H9 (cell line): ENCODE data around the gene ZNF70. TPM values are rescaled to one million over a fixed set of nuclear protein-coding genes. Genes with fewer than 3 reads are reported as not detected.

Experiments
- DNase-seq: peaks from one replicate; pipeline ENCODE4 v3.0.0-alpha.2; 2017
- H2AFZ ChIP-seq: one replicate; pipeline ENCODE4 v1.6.1; 2013; ENCODE audit warnings: mild to moderate bottlenecking, low read length, control low read depth, moderate library complexity
- H2AK5ac ChIP-seq: 2 replicates; pipeline ENCODE4 v1.6.1; 2013; ENCODE audit warnings: low read length, control low read depth, mixed read lengths; ENCODE audit not compliant: insufficient read length
- H2BK120ac ChIP-seq: one replicate; pipeline ENCODE4 v1.6.1; 2013; ENCODE audit warnings: low read depth, mild to moderate bottlenecking, low read length, control low read depth, inconsistent platforms; ENCODE audit not compliant: poor library complexity, severe bottlenecking
- H2BK12ac ChIP-seq: 2 replicates; pipeline ENCODE4 v1.6.1; 2013; ENCODE audit warnings: low read length, control low read depth, mixed read lengths, low read depth; ENCODE audit not compliant: insufficient read length
- H2BK15ac ChIP-seq: 2 replicates; pipeline ENCODE4 v1.6.1; 2013; ENCODE audit warnings: low read depth, low read length, control low read depth
- H2BK20ac ChIP-seq: one replicate; pipeline ENCODE4 v1.6.1; 2013; ENCODE audit warnings: low read depth, mild to moderate bottlenecking, low read length, control low read depth, inconsistent platforms; ENCODE audit not compliant: poor library complexity, severe bottlenecking
- H2BK5ac ChIP-seq: 2 replicates; pipeline ENCODE4 v1.6.1; 2013; ENCODE audit warnings: low read length, control low read depth, mixed read lengths; ENCODE audit not compliant: insufficient read length
- H3K14ac ChIP-seq: 2 replicates; pipeline ENCODE4 v1.6.1; 2013; ENCODE audit warnings: low read length, control low read depth; ENCODE audit not compliant: insufficient read depth
- H3K18ac ChIP-seq: 2 replicates; pipeline ENCODE4 v1.6.1; 2013; ENCODE audit warnings: low read depth, mild to moderate bottlenecking, mixed read lengths, low read length, control low read depth; ENCODE audit not compliant: insufficient read length
- H3K23ac ChIP-seq: 2 replicates; pipeline ENCODE4 v1.6.1; 2013; ENCODE audit warnings: low read length, control low read depth, mixed read lengths, low read depth; ENCODE audit not compliant: insufficient read length
- H3K23me2 ChIP-seq: 2 replicates; pipeline ENCODE4 v1.6.1; 2013; ENCODE audit warnings: low read depth, mild to moderate bottlenecking, mixed read lengths, low read length, control low read depth; ENCODE audit not compliant: insufficient read length, poor library complexity, severe bottlenecking
- H3K27ac ChIP-seq: 2 replicates; pipeline ENCODE4 v1.5.1; 2013; ENCODE audit warnings: low read length, control low read depth, mixed read lengths, low read depth; ENCODE audit not compliant: insufficient read length
- H3K27me3 ChIP-seq: 2 replicates; pipeline ENCODE4 v1.6.1; 2013; ENCODE audit warnings: low read length, control low read depth, inconsistent platforms; ENCODE audit not compliant: insufficient read depth
- H3K4ac ChIP-seq: 2 replicates; pipeline ENCODE4 v1.6.1; 2013; ENCODE audit warnings: low read depth, mild to moderate bottlenecking, control low read depth, inconsistent platforms, low read length, moderate library complexity
- H3K4me1 ChIP-seq: 2 replicates; pipeline ENCODE4 v1.6.1; 2013; ENCODE audit warnings: low read length, control low read depth, inconsistent platforms; ENCODE audit not compliant: insufficient read depth
- H3K4me2 ChIP-seq: 2 replicates; pipeline ENCODE4 v1.6.1; 2013; ENCODE audit warnings: low read length, control low read depth, mixed read lengths; ENCODE audit not compliant: insufficient read length, insufficient read depth
- H3K56ac ChIP-seq: 2 replicates; pipeline ENCODE4 v1.6.1; 2013; ENCODE audit warnings: low read depth, mild to moderate bottlenecking, mixed read lengths, low read length, control low read depth; ENCODE audit not compliant: insufficient read length
- H3K79me1 ChIP-seq: 2 replicates; pipeline ENCODE4 v1.6.1; 2013; ENCODE audit warnings: low read depth, mild to moderate bottlenecking, moderate library complexity, low read length, control low read depth, inconsistent platforms; ENCODE audit not compliant: insufficient read depth, poor library complexity, severe bottlenecking
- H3K79me2 ChIP-seq: 2 replicates; pipeline ENCODE4 v1.6.1; 2013; ENCODE audit warnings: low read length, control low read depth, inconsistent platforms; ENCODE audit not compliant: insufficient read depth
- H3K9ac ChIP-seq: 2 replicates; pipeline ENCODE4 v1.6.1; 2013; ENCODE audit warnings: low read length, control low read depth, mixed read lengths; ENCODE audit not compliant: insufficient read length; ENCODE audit errors: extremely low read depth
- H3K9me3 ChIP-seq: one replicate; pipeline ENCODE4 v1.6.1; 2013; ENCODE audit warnings: low read depth, low read length, inconsistent platforms; ENCODE audit not compliant: control insufficient read depth
- H3T11ph ChIP-seq: one replicate; pipeline ENCODE4 v1.6.1; 2013; ENCODE audit warnings: mild to moderate bottlenecking, low read length, control low read depth, inconsistent platforms
- H4K20me1 ChIP-seq: one replicate; pipeline ENCODE4 v1.6.1; 2013; ENCODE audit not compliant: control insufficient read depth, insufficient read length, insufficient read depth
- H4K5ac ChIP-seq: 2 replicates; pipeline ENCODE4 v1.6.1; 2013; ENCODE audit warnings: low read depth, mild to moderate bottlenecking, mixed read lengths, low read length, control low read depth; ENCODE audit not compliant: insufficient read length
- H4K8ac ChIP-seq: replicated peaks from 2 replicates; pipeline ENCODE4 v1.6.1; 2013; ENCODE audit warnings: low read length, control low read depth, mixed read lengths, low read depth; ENCODE audit not compliant: insufficient read length
- H4K91ac ChIP-seq: 2 replicates; pipeline ENCODE4 v1.6.1; 2013; ENCODE audit warnings: low read depth, mild to moderate bottlenecking, moderate library complexity, mixed read lengths, low read length, control low read depth; ENCODE audit not compliant: insufficient read length
- H3K27ac Mint-ChIP-seq, 3 experiments: 2 replicates in 2 of 3; 3 replicates in 1 of 3; pipeline ENCODE4 v1.8.0; 2020 to 2021; ENCODE audit warnings: mixed read lengths in 3 of 3, mild to moderate bottlenecking in 1 of 3, moderate library complexity in 1 of 3
- H3K27me3 Mint-ChIP-seq: 2 replicates; pipeline ENCODE4 v1.8.0; 2021; ENCODE audit warnings: low read depth, mild to moderate bottlenecking, moderate library complexity, mixed read lengths
- H3K36me3 Mint-ChIP-seq, 3 experiments: 2 replicates in 2 of 3; 3 replicates in 1 of 3; pipeline ENCODE4 v1.8.0; 2020 to 2021; ENCODE audit warnings: low read depth in 3 of 3, mixed read lengths in 3 of 3; ENCODE audit not compliant: insufficient read depth in 1 of 3
- H3K4me1 Mint-ChIP-seq, 2 experiments: 2 replicates each; pipeline ENCODE4 v1.8.0; 2020; ENCODE audit warnings: mixed read lengths in 2 of 2
- H3K4me3 Mint-ChIP-seq, 2 experiments: 2 replicates in 1 of 2; 3 replicates in 1 of 2; pipeline ENCODE4 v1.8.0; 2020 to 2021; ENCODE audit warnings: mild to moderate bottlenecking in 2 of 2, mixed read lengths in 2 of 2, moderate library complexity in 1 of 2
- H3K9me3 Mint-ChIP-seq, 2 experiments: 2 replicates in 1 of 2; 3 replicates in 1 of 2; pipeline ENCODE4 v1.8.0; 2020; ENCODE audit warnings: mild to moderate bottlenecking in 2 of 2, mixed read lengths in 2 of 2, moderate library complexity in 1 of 2
- CTCF ChIP-seq: fragments of 200-600 bp; sonication (generic); conservative IDR thresholded peaks from 3 replicates; pipeline ENCODE4 v1.8.0; 2021; ENCODE audit warnings: antibody characterized with exemption, mild to moderate bottlenecking
- WGBS: extraction: QIAGEN DNeasy Blood & Tissue Kit; methylation state at CpG from one replicate; pipeline ENCODE4 v1.1.7; 2013; ENCODE audit warnings: missing lambda C conversion rate, low lambda C conversion rate, mixed read lengths; ENCODE audit not compliant: insufficient read length; ENCODE audit errors: extremely low coverage; 5-methylcytosine and 5-hydroxymethylcytosine counted together
- total RNA-seq: library from RNA; stranded (reverse); gene quantifications from 2 replicates; pipeline ENCODE4 v1.2.1, GENCODE V29; 2021

The ZNF70 gene
- total RNA-seq, 1 experiment from 2014 or later, result 3.5 TPM

- H3K23me2 ChIP-seq, result peaks cover 2% of the 10 kb centered on the region
- Mint-ChIP-seq H3K27ac (no peak overlapping the region), H3K4me1 (peaks cover 11 to 14% of the 10 kb centered on the region in 2 experiments), H3K36me3 (no peaks in the 10 kb centered on the region), H3K9me3 (no peaks in the 10 kb centered on the region), H3K4me3 (no peak overlapping the region), H3K27me3 (no peaks in the 10 kb centered on the region)
- H3T11ph ChIP-seq, result no peak overlapping the region
- no peak overlapping the region for H4K91ac ChIP-seq
- H4K20me1 ChIP-seq, result no peaks in the 10 kb centered on the region
- no CpG with 5 or more reads among the region's 1 CpG for WGBS
- no peak overlapping the region for H3K9ac ChIP-seq
- no peak overlapping the region for H2AFZ ChIP-seq
- no peak overlapping the region for H3K56ac ChIP-seq
- no peak overlapping the region for H3K4ac ChIP-seq
- no peak overlapping the region for H3K4me2 ChIP-seq
- H4K8ac ChIP-seq, result no peak overlapping the region
- H3K9me3 ChIP-seq, result no peaks in the 10 kb centered on the region
- H2AK5ac ChIP-seq, result no peak overlapping the region
- H2BK20ac ChIP-seq, result no peak overlapping the region
- H3K27ac ChIP-seq, result no peak overlapping the region
- no peak overlapping the region for H3K23ac ChIP-seq
- H3K14ac ChIP-seq, result no peak overlapping the region
- no peak overlapping the region for H2BK5ac ChIP-seq
- no peak overlapping the region for H2BK120ac ChIP-seq
- H3K4me1 ChIP-seq, result no peaks in the 10 kb centered on the region
- H2BK12ac ChIP-seq, result no peak overlapping the region
- no peaks in the 10 kb centered on the region for H3K79me1 ChIP-seq
- H3K79me2 ChIP-seq, result no peaks in the 10 kb centered on the region
- H3K18ac ChIP-seq, result no peak overlapping the region
- no peak overlapping the region for H2BK15ac ChIP-seq
- no peak for TF ChIP-seq CTCF
- no peak overlapping the region for H4K5ac ChIP-seq
- H3K27me3 ChIP-seq, result no peaks in the 10 kb centered on the region
- no peak for DNase-seq
Measured at GRCh38 chr22:23782703-23783102, 31.8 kb upstream of the ZNF70 start.
